HG03457 (cell line): Measurements from ENCODE around the gene CASP9.

Experiments used
- ATAC-seq: cut with Tn5 transposase; IDR thresholded peaks from one replicate; pipeline ENCODE4 v1.9.1; 2021; ENCODE audit warnings: moderate number of reproducible peaks; ENCODE audit not compliant: unreplicated experiment

Gene CASP9

DNA sequence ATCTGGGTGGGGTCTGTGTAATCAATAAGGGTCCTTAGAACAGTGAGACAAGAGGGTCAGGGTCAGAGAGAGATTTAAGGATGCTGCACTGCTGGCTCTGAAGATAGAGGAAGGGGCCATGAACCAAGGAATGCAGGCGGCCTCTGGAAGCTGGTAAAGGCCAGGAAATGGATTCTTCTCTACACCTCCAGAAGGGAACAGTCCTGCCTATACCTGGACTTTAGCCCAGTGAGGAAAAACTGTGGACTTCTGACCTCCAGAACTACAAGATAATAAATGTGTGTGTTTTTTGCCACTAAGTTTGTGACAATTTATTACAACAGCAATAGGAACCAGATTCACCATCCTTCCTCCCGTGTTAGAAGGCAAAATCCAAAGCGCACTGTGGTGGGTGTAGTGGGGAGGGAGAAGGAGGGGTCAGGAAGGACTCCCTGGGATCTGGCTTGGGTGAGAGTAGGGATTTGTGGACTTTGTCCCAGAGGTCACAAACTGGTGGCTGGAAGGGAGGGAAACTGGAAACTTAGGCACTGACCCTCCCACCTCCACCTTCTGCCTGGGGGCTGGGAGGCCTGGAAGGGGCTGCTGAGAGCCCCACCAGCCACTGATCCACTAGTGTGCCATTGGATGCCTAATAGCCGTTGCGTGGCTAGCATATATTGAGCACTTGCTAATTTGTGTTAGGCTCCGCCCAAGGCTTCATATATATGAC is 72.8 kb downstream of the CASP9 start:
- ATAC-seq: no peak

DNA sequence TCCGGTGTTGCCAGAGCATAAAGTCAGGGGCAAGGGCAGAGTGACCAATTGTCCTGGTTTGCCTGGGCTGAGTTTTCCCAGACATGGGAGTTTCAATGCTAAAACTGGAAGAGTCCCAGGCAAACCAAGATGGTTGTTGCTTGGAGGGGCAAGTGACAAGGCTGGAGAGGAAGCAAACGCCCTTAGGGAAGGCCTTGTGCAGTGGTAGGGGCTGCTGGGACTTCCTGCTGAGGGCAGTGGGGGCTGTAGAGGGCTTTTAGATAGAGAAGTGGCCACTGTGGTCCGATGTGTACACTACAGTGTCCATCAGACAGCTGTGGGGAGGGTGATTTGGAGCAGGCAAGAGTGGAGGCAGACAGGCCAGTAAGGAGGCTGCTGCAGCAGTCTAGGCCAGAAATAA is 74.4 kb downstream of the CASP9 start:
- no peak for ATAC-seq

DNA sequence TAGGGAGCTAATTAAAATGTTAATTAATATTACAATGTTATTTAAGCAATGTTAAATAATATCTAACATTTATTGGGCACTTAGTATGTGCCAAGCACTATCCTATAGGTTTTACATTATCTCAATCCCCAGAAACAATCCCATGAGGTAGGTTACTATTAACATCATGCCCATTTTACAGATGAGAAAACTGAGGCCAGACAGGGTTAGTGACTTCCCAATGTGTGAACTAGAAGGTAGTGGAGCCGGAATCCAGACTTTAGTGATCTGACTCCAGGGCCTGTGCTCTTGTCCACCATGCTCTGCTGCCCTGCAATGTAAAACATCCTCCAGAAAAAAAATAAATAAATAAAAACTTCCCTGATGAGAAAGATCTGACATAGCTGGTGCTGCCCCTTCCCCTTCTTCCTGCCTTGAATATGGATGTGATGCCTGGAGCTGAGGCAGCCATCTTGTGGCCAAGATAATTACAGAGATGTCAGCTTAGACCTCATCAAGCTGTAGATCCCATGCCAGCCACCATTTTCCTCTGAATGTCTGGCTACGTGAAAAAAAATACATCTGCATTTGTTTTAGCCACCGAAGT is 75.0 kb downstream of the CASP9 start:
- no peak for ATAC-seq

DNA sequence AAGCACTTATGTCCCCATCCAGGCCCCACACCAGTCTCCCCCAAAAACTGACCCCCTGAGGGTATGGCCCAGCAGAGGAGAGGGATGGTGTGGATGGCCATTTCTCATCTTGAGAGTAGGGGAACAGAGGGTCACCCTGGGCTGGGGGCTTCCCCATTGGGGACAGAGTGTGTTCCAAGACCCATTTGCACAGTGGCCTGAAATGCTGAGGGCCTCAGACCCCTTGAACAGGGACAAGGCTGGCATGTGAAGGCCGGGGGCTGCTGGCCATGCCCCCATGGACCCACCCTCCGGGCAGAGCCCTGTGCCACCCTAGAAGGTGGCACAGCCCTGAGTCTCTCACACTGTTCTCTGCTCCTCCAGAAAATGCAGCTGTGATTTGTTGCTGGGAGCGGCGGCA is 77.8 kb downstream of the CASP9 start:
- no peak for ATAC-seq

DNA sequence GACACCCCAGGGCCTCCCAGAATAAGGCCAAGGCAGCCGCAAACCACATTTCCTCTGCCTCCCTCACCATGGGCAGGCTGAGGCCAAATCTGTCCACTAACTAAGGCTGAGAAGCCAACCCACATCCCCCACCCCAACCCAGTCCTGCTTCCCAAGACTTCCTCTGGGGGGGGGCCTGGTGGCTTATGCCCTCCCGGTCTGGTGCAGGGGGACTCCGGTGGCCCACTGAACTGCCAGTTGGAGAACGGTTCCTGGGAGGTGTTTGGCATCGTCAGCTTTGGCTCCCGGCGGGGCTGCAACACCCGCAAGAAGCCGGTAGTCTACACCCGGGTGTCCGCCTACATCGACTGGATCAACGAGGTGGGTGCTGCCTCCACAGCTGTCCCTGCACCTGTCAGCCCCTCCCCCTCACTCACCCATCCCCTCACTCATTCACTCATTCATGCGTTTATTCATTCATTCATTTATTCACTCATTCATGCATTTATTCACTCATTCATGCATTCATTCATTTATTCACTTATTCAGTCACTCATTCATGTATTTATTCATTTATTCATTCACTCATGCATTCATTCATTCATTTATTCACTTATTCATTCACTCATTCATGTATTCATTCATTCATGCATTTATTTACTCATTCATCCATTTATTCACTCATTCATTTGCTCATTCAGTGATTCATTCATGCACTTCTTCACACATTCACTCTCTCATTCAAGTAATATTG is 78.5 kb downstream of the CASP9 start:
- ATAC-seq: no peak

DNA sequence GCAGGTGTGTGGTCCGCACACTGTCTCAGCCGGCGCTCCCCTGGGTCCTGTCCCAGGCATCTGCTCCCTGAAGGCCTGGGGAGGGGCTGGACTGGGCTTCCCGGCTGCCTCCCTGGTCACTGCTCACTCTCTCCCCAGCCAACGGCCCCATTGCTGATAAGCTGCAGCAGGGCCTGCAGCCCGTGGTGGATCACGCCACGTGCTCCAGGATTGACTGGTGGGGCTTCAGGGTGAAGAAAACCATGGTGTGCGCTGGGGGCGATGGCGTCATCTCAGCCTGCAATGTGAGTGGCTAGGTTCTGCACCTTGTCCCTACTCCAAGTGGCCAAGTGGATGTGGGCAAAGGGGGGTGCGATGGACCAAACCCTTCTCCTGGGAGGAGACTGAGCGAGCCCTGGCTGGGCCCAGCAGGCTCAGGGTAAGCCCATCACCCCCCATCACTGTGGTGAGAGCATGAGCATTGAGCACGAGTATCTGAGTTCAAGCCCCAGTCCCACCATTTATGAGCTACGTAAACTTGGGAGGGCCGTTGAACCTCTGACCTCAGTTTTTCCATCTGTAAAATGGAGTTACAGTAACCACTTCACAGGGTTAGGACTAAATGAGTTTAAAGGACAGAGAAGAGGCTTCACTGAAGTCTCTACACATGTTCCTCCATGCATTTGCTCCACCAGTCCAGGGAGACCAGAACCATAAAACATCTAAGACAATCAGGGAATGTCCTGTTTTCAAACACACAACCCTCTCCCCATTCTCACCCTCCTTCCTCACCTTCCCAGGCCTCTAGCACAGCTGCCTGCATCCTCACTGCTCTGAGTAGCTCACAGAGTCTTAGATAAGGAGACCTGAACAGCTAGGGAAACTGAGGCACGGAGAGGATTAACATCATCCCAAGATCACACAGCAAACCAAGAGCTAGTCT is 79.3 kb downstream of the CASP9 start:
- ATAC-seq: no peak

DNA sequence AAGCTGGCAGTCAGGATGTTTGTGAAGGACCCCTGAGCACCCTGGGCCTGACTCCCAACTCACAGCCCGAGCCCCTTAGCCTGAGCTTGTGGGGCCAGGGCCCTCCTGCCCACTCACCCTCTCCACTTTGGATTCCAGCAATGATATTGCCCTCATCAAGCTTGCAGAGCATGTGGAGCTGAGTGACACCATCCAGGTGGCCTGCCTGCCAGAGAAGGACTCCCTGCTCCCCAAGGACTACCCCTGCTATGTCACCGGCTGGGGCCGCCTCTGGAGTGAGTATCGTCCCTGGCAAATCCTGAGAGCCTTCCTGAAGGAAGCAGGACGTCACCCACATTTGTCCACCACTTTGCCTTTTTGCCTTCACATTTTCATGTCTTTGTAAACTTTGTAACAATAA is 80.7 kb downstream of the CASP9 start:
- ATAC-seq: no peak

DNA sequence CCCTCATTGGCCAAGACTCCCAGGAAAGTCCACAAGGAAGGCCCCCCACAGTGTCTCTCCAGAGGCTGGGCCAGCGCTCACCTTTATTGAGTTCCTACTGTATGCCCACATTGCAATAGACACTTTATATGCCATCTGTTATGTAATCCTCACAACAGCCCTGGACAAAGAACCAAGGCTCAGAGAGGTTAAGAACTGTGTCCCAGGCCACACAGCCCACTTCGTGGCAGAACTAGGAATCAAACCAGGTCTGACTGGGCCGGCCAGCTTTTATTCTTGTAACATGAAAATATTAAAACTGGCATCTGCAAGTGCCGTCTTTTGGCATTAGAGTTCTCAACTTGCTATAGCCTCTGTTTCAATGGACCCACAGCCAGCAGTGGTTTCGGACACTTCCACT is 81.3 kb downstream of the CASP9 start:
- ATAC-seq: no peak

DNA sequence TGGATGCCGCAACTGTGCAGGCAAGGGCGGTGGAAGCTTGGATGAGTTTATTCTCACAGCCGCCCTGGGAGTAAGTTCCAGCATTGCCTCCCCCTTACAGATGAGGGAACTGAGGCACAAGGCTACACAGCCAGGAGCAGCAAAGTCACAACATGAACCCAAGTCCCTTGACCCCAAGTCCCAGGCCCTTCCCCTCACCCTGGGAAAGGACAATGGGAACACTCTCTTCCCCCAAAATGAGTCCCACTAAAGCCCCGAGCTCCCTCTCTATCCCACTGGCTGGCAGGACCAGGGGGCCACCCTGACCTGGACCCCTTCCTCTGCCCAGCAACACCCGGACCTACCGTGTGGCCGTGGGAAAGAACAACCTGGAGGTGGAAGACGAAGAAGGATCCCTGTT is 81.9 kb downstream of the CASP9 start:
- no peak for ATAC-seq
